DND-41 (cell line): ENCODE measurements around the gene DRC7.

ENCODE experiments used
- ATAC-seq: fragments of 200-7000 bp; cut with Tn5 transposase; 3 replicates; pipeline ENCODE4 v1.9.1; 2021; ENCODE audit warnings: low read depth; ENCODE audit not compliant: insufficient read depth
- DNase-seq: peaks from one replicate; pipeline ENCODE4 v3.0.0-alpha.2; 2020
- H2AFZ ChIP-seq: 2 replicates; pipeline ENCODE4 v1.6.0; 2012; ENCODE audit warnings: low read depth, low read length
- H3K27ac ChIP-seq: 2 replicates; pipeline ENCODE4 v1.5.1; 2012; ENCODE audit warnings: low read length, inconsistent platforms
- H3K27me3 ChIP-seq: fragments of 200-600 bp; sonication (generic); 2 replicates; pipeline ENCODE4 v1.6.0; 2012; ENCODE audit warnings: low read length, mild to moderate bottlenecking, inconsistent platforms; ENCODE audit not compliant: insufficient read depth, poor library complexity
- H3K36me3 ChIP-seq: 2 replicates; pipeline ENCODE4 v1.5.1; 2012; ENCODE audit warnings: low read length, inconsistent platforms; ENCODE audit not compliant: insufficient read depth
- H3K4me1 ChIP-seq: 2 replicates; pipeline ENCODE4 v1.5.1; 2012; ENCODE audit warnings: mild to moderate bottlenecking, low read length; ENCODE audit not compliant: insufficient read depth
- H3K4me2 ChIP-seq: 2 replicates; pipeline ENCODE4 v1.6.0; 2012; ENCODE audit warnings: mild to moderate bottlenecking, moderate library complexity, low read length, inconsistent platforms; ENCODE audit not compliant: insufficient read depth
- H3K4me3 ChIP-seq, 2 experiments: fragments of 200-600 bp in 1 of 2; shearing (Covaris generic) in 1 of 2; 2 replicates each; pipeline ENCODE4 v1.5.1; 2012 to 2016; ENCODE audit warnings: inconsistent platforms in 2 of 2, low read length in 2 of 2, mild to moderate bottlenecking in 2 of 2, low read depth in 1 of 2, moderate library complexity in 1 of 2
- H3K79me2 ChIP-seq: 2 replicates; pipeline ENCODE4 v1.6.0; 2012; ENCODE audit warnings: low read length, inconsistent platforms; ENCODE audit not compliant: insufficient read depth
- H3K9ac ChIP-seq: 2 replicates; pipeline ENCODE4 v1.6.0; 2012; ENCODE audit warnings: low read depth, mild to moderate bottlenecking, inconsistent platforms, low read length, moderate library complexity
- H3K9me3 ChIP-seq: 2 replicates; pipeline ENCODE4 v1.5.1; 2012; ENCODE audit warnings: low read length, moderate library complexity, mild to moderate bottlenecking, inconsistent platforms; ENCODE audit not compliant: insufficient read depth, severe bottlenecking
- H4K20me1 ChIP-seq: 2 replicates; pipeline ENCODE4 v1.6.0; 2012; ENCODE audit warnings: low read length; ENCODE audit not compliant: insufficient read depth
- CTCF ChIP-seq: IDR thresholded peaks from 2 replicates; pipeline ENCODE4 v1.5.1; 2012; ENCODE audit warnings: borderline replicate concordance, low read length, moderate library complexity, mild to moderate bottlenecking; ENCODE audit not compliant: poor library complexity, severe bottlenecking; ENCODE audit errors: extremely low read depth
- EZH2 ChIP-seq: IDR thresholded peaks from 3 replicates; pipeline ENCODE4 v1.6.1; 2012; ENCODE audit warnings: borderline replicate concordance, low read depth, mild to moderate bottlenecking, moderate library complexity, low read length, inconsistent platforms; ENCODE audit not compliant: severe bottlenecking

Gene DRC7

GRCh38 chr16:57672416-57672815, 22.2 kb upstream of the DRC7 start:
- H3K27ac ChIP-seq, result no peak overlapping the region
- no peaks in the 10 kb centered on the region for H3K9me3 ChIP-seq
- ATAC-seq (no peak), DNase-seq (no peak)
- TF ChIP-seq CTCF (no peak), EZH2 (no peak)
- no peaks in the 10 kb centered on the region for H3K79me2 ChIP-seq
- H2AFZ ChIP-seq, result no peak overlapping the region
- H3K4me2 ChIP-seq, result no peak overlapping the region
- H3K27me3 ChIP-seq, result peaks cover 14% of the 10 kb centered on the region
- no peak overlapping the region for H3K9ac ChIP-seq
- no peak overlapping the region for H3K4me3 ChIP-seq
- no peaks in the 10 kb centered on the region for H3K4me1 ChIP-seq
- H4K20me1 ChIP-seq, result no peaks in the 10 kb centered on the region
- H3K36me3 ChIP-seq, result no peaks in the 10 kb centered on the region

GRCh38 chr16:57672824-57673223, 21.8 kb upstream of the DRC7 start:
- Histone ChIP-seq H3K9ac (no peak overlapping the region), H2AFZ (no peak overlapping the region), H4K20me1 (no peaks in the 10 kb centered on the region), H3K27ac (no peak overlapping the region), H3K79me2 (no peaks in the 10 kb centered on the region), H3K4me1 (no peaks in the 10 kb centered on the region), H3K4me2 (no peak overlapping the region), H3K4me3 (no peak overlapping the region), H3K36me3 (no peaks in the 10 kb centered on the region), H3K27me3 (peaks cover 14% of the 10 kb centered on the region), H3K9me3 (no peaks in the 10 kb centered on the region)
- TF ChIP-seq EZH2 (no peak), CTCF (no peak)
- DNase-seq, result no peak
- no peak for ATAC-seq

GRCh38 chr16:57675741-57676551, 18.7 kb upstream of the DRC7 start:
- H2AFZ ChIP-seq, result no peak overlapping the region
- H3K4me3 ChIP-seq, result no peak overlapping the region
- ATAC-seq (no peak), DNase-seq (no peak)
- no peak overlapping the region for H3K4me2 ChIP-seq
- H3K9ac ChIP-seq, result no peak overlapping the region
- H3K4me1 ChIP-seq, result no peaks in the 10 kb centered on the region
- H4K20me1 ChIP-seq, result no peaks in the 10 kb centered on the region
- no peaks in the 10 kb centered on the region for H3K36me3 ChIP-seq
- no peaks in the 10 kb centered on the region for H3K79me2 ChIP-seq
- TF ChIP-seq CTCF (no peak), EZH2 (no peak)
- peaks cover 12% of the 10 kb centered on the region for H3K27me3 ChIP-seq
- no peaks in the 10 kb centered on the region for H3K9me3 ChIP-seq
- no peak overlapping the region for H3K27ac ChIP-seq
